ELF-1 (cell line): Measurements from ENCODE around the gene ARID1B.
"Not testable (repeated sequence)": the region's sequence is repeated elsewhere in the genome, so short reads cannot be mapped to it uniquely, and the experiment has no call there.

Experiments used
- DNase-seq: peaks from one replicate; pipeline ENCODE4 v3.0.0-alpha.2; 2016; ENCODE audit warnings: low read depth, low spot score

Gene ARID1B

GRCh38 chr6:156956286-156956685, 179.1 kb downstream of the ARID1B start:
- DNase-seq, result no peak

- DNase-seq, result no peak
These were observed 180.9 kb downstream of the ARID1B start for GRCh38 chr6:156957931-156958547.

- DNase-seq, result no peak
These were observed 183.3 kb downstream of the ARID1B start for GRCh38 chr6:156960525-156960924.

- DNase-seq, result no peak
These were observed 184.2 kb downstream of the ARID1B start for GRCh38 chr6:156961282-156961892.

GRCh38 chr6:156963712-156964700, 186.8 kb downstream of the ARID1B start:
- no peak for DNase-seq

GRCh38 chr6:156967852-156968251, 190.7 kb downstream of the ARID1B start:
- no peak for DNase-seq

- no peak for DNase-seq
These were observed 192.1 kb downstream of the ARID1B start for GRCh38 chr6:156969233-156969632.

GRCh38 chr6:156970595-156971112, 193.5 kb downstream of the ARID1B start:
- DNase-seq, result no peak

GRCh38 chr6:156971153-156971885, 194.1 kb downstream of the ARID1B start:
- DNase-seq, result no peak

- DNase-seq, result no peak
These were observed 195.0 kb downstream of the ARID1B start for GRCh38 chr6:156972145-156972544.

- DNase-seq, result no peak
These were observed 197.7 kb downstream of the ARID1B start for GRCh38 chr6:156974830-156975261.

- no peak for DNase-seq
These were observed 198.2 kb downstream of the ARID1B start for GRCh38 chr6:156975414-156975813.

- DNase-seq, result no peak
These were observed 199.3 kb downstream of the ARID1B start for GRCh38 chr6:156976216-156977127.

GRCh38 chr6:156977527-156978291, 200.5 kb downstream of the ARID1B start:
- DNase-seq, result no peak

- no peak for DNase-seq
These were observed 201.8 kb downstream of the ARID1B start for GRCh38 chr6:156978948-156979347.

GRCh38 chr6:156980515-156980914, 203.3 kb downstream of the ARID1B start:
- peak; percentile 85 for DNase-seq

- DNase-seq, result no peak
These were observed 203.8 kb downstream of the ARID1B start for GRCh38 chr6:156980948-156981347.

GRCh38 chr6:156982168-156982567, 205.0 kb downstream of the ARID1B start:
- no peak for DNase-seq

GRCh38 chr6:156982864-156983263, 205.7 kb downstream of the ARID1B start:
- DNase-seq, result not testable (repeated sequence)
